ENCODE measurements around the gene KIF17.

The KIF17 gene

DNA sequence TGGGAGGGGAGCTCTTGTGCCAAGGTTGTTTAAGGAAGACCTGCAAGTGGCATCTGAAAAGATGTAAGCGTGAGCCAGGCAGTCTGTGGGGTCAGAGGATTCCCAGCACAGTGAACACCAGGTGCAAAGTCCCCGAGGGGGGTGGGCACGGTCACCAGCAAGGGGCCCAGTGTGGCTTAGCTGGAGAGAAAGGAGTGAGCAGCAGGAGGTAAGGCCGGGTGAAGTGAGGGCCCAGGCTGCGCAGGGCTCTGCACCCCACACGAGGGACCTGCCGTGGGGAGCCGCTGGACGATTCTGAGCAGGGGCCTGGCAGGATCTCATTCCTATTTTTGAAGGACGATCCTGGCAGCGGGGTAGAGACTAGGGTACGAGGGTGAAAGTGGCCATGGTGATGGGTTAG lies 60.8 kb downstream of the KIF17 start:
- DNase-seq = no peak

DNA sequence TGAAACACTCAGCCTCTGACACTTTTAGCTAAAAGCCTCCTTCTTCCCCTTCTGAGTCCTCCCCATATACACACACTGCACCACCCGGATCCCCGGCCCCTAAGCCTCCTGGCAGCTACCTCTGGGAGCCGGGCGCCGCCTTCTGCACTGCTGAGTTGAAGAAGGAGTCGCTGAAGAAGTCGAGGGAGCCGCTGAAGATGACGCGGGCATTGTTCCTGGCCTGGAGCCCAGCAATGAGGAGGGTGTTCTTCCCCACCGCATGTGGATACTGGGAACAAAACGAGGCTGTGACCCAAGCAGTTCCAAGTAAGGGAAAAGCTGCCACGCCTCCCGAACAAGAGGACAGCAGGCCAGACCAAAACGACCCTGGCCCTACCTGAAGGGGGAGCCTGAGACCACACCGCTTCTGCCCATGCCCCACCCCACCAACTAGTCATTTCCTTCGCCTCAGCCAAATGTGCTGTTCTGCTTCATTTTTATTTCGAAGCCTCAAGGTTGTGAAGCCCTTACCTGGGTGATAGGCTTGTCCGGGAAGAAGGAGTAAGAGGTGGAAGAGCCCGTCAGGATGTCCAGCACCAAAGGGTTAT lies 63.6 kb downstream of the KIF17 start:
- no peak for DNase-seq

DNA sequence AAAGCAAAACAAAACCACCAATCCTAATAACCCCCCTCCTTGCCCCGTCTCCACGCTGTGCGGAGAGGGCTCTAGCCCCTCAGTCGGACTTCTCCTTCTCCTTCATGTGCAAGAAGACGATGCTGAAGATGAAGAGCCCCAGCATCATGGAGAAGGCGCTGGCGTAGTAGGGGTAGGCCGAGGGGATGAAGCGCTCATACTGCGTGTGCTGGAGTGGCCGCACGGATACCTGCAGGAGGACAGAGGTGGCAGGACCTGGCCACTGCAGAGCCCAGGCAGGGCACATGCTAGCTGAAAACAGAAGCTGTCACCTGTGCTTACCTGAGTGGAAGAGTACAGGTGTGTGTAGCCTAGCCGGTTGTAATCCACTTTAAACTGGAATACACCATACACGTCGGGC lies 65.5 kb downstream of the KIF17 start:
- no peak for DNase-seq

DNA sequence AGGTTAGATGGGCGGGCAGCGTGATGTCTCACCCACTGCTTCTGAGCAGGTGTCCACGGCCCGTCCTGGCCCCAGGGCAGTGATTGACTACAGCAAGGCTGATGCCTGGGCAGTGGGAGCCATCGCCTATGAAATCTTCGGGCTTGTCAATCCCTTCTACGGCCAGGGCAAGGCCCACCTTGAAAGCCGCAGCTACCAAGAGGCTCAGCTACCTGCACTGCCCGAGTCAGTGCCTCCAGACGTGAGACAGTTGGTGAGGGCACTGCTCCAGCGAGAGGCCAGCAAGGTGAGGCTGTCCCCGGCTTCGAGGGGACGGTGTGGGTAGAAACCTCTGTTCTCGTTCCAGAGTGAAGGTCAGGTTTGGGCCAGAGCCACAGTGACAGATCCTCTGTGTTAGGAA lies 68.9 kb downstream of the KIF17 start:
- DNase-seq = no peak

DNA sequence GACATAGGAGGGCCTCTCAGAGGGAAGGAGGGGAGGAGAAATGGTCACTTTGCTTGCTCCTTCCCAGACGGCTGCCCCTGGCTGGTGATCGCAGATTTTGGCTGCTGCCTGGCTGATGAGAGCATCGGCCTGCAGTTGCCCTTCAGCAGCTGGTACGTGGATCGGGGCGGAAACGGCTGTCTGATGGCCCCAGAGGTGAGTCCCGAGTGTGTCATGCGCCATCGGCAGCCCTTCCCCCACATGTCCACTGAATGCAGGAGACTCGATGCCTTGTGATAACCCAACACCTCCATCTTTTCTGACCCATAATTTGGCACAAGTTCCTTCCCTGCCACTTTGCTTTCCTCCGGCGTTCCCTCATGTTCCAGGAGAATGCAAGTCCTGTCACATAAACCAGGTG lies 69.4 kb downstream of the KIF17 start:
- no peak for DNase-seq

DNA sequence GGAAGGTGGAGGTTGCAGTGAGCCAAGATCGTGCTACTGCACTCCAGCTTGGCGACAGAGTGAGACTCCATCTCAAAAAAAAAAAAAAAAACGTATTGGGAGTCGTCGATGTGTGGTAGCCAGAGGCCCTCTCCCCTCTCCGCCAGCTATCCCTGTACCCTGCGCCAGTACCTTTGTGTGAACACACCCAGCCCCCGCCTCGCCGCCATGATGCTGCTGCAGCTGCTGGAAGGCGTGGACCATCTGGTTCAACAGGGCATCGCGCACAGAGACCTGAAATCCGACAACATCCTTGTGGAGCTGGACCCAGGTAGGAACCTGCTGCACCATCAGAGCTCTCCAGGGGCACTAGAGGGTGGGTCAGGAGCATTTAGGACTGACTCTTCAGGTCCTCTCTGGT lies 72.4 kb downstream of the KIF17 start:
- no peak for DNase-seq

DNA sequence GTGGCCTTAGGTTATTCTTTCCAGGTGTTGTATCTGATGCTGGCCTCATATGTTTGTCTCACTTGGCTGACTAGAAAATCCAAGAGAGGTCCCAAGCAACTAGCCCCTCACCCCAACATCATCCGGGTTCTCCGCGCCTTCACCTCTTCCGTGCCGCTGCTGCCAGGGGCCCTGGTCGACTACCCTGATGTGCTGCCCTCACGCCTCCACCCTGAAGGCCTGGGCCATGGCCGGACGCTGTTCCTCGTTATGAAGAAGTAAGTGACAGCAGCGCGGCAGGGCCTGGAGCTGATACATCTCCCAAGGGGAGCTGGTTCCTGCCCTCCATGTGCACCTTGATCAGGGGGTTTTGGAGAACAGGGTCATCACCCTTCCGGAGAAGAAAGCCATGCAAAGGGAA lies 73.4 kb downstream of the KIF17 start:
- DNase-seq = no peak

DNA sequence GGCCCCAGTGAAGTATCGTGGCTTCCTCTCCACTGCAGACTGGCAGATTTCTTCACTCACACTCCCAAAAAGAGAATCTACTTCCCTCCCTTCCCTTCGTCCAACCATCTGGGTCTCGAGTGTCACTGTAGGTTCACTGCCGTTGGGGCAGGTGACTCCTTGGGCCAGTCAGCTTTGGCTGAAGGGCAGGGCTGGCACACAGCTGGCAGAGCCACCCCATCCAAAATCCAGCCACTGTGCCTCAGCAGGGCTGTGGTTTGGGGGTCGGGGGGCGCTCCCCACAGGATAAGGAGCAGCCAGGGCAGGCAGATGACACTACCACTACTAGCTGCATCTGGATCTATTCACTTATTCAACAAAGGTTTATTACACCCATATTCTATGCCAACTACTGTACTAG lies 74.7 kb downstream of the KIF17 start:
- DNase-seq = no peak

DNA sequence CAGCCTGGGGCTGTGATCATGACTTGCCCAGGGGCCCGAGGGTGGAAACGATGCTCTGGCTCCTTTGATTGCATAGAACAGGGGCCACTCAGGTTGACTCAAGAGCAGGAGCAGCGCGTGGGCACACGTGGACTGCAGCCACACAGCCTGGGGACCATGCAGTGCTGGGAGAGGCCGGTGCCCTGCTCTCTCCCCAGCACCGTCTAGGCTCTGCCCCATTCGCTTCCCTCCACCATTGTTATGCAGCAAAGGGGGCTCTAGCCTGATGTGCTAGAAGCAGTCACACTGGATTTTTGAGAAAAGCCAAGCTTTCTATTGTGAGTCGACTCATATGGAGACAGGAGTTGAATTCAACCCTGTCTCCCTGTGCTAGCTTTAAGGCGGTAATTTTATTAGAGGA lies 75.8 kb downstream of the KIF17 start:
- DNase-seq = no peak

DNA sequence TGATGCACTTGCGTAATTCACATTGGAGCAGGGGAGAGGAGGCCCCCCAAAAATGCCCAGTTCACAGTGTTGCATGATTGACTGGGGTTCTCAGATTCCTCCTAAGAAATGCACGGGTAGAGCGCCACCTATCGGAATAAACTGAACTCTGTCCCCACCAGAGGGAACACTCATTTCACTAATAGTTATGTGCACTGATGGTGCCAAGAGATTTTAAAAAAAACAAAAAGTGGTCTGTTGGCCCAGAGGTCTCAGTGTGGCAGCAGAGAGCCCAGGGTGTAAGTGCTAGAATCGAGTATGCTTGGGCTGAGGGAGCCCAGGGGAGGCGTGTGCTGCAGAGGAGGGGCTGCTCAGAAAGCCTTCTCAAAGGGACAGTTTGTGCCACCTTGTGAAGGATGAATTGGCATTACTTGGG lies 77.6 kb downstream of the KIF17 start:
- DNase-seq = peak; percentile 47

DNA sequence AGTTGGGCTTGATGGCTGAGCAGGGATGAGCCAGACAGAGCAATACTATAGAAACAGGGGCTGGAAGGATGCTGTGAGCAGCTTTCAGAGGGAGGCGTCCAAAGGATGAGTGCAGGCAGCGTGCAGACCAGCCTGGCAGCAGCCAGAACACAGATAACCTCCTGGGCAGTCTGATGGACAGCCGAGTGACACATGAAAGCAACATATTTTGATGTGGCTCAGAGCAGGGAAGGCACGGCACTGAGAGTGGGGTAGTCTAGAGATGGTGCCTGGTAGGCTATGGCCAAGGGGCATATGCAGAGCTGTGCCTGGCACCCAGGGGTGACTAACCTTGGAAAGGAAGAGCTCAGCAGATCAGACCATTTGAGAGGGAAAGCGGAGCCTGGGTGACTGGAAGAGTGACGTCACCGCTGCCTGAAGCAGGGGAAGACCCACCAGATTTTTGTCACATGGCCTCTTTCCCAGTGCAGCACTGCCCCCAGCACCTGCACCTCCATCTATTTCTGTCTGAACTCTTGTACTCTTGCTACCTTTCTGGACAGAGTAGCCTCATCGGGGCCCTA lies 80.9 kb downstream of the KIF17 start:
- DNase-seq = no peak

DNA sequence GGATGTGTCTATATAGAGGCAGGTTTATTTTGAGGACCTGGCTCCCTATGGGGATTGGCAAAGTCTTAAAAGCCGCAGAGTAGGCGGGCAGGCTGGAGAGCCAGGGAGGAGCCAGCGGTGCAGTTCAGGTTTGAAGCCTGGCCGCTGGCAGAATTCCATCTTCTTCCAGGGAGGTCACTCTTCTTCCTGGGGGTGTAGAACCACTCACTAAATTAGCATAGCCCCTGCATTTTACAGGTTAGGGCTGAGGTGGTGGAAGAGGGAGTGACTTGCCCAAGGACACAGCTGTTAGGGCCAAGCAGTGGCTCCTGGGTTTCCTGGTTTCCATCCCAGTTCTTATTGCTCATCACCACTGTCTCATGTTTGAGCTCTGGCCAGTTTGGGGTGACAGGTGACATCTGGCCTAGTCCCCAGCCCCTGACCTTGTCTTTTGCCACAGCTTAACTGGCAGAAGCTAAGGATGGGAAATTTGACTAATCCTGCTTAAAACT lies 83.2 kb downstream of the KIF17 start:
- peak; percentile 47 for DNase-seq

DNA sequence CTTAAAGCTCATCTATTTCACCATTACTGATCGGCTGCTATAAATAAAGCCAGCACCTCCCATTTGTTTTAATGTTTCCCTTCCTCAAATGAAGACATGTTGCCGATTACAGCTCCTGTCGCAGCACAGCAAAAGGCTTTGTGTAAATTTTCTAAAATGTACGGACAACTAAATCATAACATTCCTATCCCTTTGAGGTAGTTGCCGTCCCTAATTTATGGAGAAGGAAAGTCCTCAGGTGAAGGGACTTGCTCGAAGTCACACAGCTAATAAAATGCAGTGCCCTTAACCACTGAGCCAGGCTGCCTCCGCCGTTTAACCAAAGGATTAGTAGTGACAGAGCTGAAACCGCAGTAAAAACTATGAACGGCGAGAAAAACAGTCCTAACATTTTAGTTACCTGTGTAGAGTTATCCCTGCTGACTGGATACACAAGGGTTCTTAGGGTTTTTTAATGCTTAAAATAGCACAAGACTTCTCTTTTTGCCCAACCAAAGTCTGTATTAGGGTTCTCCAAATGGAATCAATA lies 83.7 kb downstream of the KIF17 start:
- no peak for DNase-seq

DNA sequence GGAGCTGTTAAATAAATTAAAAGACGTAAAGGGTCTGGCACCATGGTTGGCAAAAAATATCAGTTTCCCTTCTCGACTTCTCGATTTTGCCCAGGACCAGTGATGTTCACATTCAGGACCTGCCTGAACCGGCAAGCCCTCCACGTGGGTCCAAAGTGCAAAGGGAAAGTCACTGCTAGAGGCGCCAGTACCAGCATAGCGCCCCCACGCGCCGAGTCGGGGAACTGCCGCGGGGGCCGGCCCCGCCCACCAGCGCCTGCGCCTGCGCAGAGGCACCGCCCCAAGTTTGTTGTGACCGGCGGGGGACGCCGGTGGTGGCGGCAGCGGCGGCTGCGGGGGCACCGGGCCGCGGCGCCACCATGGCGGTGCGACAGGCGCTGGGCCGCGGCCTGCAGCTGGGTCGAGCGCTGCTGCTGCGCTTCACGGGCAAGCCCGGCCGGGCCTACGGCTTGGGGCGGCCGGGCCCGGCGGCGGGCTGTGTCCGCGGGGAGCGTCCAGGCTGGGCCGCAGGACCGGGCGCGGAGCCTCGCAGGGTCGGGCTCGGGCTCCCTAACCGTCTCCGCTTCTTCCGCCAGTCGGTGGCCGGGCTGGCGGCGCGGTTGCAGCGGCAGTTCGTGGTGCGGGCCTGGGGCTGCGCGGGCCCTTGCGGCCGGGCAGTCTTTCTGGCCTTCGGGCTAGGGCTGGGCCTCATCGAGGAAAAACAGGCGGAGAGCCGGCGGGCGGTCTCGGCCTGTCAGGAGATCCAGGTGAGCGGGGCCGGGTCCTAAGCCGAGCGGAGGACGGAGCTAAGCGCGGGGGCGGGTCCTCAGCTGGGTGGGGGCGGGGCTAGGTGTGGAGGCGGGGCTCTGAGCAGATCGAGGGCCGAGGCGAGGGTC lies 84.4 kb downstream of the KIF17 start, which contains the start of gene PINK1:
TSS of gene PINK1 (plus strand) at position 269 of the 875 bp plus-strand sequence. CDS start at position 360, 91 bp downstream.
- DNase-seq = peak; percentile 60

DNA sequence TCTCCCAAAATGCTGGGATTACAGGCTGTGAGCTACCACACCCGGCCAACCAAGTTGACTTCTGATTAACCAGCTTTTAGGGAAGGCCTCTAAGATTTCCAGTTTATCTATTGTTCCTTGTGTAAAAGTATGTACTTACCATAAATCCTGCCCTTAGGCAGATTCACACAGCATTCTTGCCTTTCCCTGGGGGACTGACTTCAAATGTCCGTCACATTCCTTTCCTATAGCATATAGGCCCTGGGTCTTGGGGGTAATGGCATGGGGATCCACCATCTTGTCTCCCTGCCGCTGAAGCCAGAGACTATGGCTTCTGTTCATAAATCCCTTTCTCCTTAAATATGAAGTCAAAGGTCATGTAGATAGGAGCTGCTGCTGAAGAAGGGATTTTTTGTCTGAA lies 85.4 kb downstream of the KIF17 start:
- DNase-seq = no peak

DNA sequence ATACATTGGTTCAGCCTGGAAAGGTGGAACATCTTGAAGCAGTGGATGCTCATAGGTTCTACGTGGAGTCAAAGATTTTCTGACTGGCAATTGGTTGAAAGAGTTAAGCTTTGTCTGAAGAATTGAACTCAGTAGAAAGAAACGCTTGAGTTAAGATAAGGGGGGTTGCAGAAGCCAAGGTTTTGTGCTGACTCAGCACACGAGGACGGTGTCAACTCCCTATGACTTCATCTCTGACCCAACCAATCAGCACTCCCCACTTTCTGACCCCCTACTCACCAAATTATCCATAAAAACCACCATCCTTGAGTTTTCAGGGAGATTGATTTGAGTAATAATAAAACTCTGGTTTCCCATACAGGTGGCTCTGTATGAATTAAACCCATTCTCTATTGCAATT lies 87.1 kb downstream of the KIF17 start:
- no peak for DNase-seq

DNA sequence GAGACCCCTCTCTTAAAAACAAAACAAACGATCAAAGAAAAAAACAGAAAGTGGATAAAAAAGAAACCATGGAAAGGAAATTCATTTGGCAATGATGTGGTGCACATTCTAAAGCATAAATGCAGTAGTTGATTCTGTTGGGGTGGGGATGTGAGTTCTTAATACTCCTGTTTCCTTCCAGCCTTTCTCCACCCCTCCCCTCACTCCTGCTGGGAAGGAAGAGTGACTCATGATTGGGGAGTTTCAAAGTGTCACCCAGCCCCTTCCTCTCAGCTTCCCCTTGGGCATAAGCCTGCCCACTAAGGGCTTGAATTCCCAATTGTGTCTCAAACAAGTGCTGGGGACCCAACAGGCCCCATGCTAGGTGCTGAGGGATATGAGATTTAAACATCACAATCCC lies 91.3 kb downstream of the KIF17 start:
- no peak for DNase-seq

DNA sequence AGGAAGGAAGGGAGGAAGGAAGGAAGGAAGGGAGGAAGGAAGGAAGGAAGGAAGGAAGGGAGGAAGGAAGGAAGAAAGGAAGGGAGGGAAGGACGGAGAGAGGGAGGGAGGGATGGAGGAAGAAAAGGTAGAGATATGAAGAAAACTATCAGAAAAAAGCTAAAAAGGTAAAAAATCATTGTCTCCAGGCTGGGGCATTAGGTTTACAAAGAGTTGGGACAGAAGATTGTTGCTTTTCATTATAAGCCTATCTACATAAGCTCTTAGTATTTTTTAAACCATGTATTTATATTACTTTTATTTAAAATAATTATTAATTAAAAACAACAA lies 91.7 kb downstream of the KIF17 start:
- DNase-seq = no peak

DNA sequence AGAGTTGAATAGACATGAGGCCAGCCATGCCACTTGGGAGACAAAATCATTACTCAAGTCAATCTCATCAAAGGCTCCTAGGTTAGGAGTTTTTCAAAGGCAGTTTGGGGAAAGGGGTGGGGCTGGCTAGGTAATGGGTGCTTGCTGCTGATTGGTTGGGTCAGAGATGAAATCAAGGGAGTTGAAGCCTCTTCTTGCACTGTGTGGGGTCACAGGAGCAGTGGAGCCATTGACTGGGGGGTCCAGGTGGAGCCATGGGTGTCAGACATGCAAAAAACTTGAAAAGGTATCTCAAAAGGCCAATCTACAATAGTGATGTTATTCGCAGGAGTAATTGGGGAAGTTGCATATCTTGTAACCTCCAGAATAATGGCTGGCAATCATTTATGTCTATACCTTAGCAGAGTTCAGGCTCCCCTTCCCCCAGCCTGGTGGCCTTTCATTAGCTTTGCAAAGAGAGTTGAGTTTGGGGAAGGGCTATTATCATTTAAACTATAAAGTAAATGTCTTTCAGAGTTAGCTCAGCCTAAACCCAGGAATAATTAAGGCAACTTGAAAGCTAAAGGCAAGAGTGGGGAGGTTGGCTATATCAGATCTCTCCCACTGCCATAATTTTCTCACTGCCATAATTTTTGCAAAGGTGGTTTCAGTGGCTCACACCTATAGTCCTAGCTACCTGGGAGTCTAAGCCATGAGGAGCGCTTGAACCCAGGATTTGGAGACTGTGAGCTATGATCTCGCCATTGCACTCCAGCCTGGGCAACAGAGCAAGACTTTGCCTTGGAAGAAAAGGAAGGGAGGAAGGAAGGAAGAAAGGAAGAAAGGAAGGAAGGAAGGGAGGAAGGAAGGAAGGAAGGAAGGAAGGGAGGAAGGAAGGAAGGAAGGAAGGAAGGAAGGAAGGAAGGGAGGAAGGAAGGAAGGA lies 92.4 kb downstream of the KIF17 start:
- no peak for DNase-seq

DNA sequence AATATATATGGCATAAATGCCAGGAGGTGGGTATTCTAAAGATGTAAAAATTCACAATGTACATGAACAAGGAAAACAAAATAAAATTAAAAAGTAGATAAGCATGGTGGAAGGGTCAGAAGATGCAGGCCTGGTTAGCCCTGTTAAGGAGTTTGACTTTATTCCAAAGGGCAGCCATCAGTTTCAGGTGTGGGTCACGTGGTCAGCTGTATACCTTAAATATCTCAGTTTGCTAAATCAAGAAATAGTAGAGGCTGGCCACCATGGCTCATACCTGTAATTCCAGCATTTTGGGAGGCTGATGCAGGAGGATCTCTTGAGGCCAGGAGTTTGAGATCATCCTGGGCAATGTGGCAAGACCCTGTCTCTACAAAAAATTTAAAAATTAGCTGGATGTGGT lies 93.1 kb downstream of the KIF17 start:
- no peak for DNase-seq

DNA sequence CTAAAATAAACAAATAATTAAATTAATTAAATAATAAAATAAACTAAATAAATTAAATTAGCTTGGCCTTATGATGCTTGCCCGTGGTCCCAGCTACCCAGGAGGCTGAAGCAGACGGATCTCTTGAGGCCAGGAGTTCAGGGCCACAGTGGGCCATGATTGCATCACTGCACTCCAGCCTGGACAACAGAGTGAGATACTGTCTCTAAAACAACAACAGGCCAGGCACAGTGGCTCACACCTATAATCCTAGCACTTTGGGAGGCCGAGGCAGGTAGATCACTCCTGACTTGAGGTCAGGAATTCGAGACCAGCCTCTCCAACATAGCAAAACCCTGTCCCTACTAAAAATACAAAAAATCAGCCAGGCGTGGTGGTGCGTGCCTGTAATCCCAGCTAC lies 96.8 kb downstream of the KIF17 start:
- DNase-seq = no peak

DNA sequence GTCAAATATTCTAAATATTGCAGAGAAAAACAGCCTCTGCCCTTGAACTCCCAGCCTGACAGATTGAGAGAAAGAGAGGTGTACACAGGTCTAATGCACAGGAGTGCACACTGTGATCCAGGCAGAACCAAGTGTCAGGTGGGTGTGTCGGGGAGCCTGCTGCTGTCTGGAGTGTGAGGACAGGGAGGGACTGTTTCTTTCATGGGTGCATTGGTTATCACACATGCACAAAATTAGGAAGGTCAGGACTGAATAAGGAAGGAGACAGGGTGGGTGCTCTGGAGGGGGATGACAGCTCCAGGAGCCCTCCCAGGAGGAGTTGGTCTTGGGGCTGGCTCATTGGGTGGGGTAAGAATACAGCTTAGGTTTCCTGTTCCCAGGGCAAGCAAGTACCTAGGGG lies 97.8 kb downstream of the KIF17 start:
- DNase-seq = no peak

DNA sequence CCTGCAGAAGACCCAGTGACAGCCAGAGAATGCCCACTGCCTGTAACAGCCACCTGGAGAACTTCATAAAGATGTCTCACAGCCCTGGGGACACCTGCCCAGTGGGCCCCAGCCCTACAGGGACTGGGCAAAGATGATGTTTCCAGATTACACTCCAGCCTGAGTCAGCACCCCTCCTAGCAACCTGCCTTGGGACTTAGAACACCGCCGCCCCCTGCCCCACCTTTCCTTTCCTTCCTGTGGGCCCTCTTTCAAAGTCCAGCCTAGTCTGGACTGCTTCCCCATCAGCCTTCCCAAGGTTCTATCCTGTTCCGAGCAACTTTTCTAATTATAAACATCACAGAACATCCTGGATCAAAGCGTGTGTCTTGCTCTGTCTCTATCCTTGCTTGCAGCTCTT lies 99.3 kb downstream of the KIF17 start:
- DNase-seq = no peak
